Stimulated activated CD4-positive, alpha-beta T cell treated with anti-CD3 and anti-CD28 coated beads, Interleukin-2, amount 100 ng/mL, for 4 hours (primary cell): ENCODE measurements around the gene TBX5.

Experiments used
- DNase-seq: peaks from one replicate; pipeline ENCODE4 v3.0.0-alpha.2; 2020; ENCODE audit warnings: low read depth

TBX5 gene

GRCh38 chr12:114404926-114405518 is 922 bp downstream of the TBX5 start:
- DNase-seq = no peak

- no peak for DNase-seq
Observed at GRCh38 chr12:114404083-114404925, 1.6 kb downstream of the TBX5 start.

DNA sequence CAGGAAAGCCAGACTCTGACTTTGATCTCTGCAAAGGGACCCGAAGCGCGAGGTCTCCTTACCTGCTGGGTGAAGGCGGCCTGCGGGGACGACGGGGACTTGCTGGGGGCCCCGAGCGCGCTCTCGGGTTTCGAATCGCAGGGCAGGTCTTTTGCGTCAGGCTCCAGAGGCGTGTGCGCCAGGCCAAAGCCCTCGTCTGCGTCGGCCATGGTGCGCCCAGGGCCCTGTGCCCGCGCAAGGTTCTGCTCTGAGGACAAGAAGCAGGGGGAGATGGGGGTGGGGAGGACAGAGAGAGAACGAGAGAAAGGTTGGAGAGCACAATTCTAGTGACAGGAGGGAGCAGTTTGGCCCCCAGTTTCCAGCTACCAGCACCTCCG is 2.3 kb downstream of the TBX5 start:
- no peak for DNase-seq

GRCh38 chr12:114403011-114403689 is 2.8 kb downstream of the TBX5 start:
- no peak for DNase-seq

GRCh38 chr12:114402084-114402717 is 3.7 kb downstream of the TBX5 start:
- DNase-seq = no peak

DNA sequence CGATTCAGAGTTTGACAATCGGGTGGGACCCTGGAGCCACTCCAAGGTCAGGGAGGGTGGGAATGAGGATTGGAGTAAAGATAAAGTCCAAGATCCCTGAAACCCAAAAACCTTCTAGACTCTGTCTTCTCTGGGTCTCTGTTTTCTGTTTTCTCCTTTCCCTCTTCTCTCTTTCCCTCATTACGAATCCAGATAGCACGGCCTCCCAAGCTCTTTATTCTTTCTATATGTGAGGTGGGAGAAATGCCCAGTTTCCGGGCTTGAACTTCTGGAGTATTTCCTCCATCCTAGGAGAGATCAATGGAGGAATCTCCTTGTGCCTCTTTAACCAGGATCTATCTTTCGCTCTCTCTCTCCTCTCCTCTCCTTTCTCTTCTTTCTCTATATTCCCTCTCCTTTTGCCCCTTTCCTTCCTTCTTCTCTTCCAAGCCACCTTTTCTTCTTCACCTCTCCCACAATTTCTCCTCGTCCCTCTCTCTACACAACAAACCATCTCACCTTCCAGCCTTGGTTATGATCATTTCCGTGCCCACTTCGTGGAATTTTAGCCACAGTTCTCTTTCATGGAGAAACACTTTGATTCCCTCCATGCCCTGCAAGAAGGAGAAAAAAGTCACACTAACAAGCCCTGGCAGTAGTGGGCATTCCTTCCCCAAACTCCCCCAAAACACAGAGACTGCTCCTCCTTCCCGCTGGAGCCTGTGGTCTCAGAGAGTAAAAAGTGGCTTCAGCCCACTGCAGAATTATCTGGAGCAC is 4.4 kb downstream of the TBX5 start:
- DNase-seq = no peak

- DNase-seq = no peak
Observed at GRCh38 chr12:114400925-114401324, 5.0 kb downstream of the TBX5 start.

- DNase-seq = no peak
Observed at GRCh38 chr12:114400361-114400811, 5.6 kb downstream of the TBX5 start.

DNA sequence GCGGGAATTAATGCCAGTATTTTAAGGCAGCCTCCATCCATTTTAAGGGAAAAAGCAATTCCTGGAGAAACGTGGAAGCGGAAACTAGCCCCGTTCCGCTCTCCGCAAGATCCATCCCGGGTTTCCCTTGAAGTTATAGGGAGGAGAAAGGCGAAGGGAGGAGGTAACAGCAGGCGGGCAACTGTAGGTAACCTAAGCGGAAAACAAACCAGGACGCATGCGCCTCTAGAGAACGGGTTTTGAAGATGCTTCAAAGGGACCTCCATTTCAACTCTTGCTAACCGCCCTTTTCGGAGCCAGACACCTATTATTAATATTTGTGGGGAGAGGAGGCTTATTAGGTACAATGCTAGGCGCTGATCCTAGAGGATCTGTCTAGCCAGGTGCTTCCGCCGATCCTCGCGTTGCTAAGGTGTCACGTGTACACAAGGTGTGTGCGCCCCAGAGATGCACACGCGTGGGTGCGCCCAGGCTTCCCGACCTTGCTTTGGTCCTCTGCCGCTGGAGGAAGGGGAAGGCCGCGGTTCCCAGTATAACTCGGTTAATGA is 6.2 kb downstream of the TBX5 start:
- DNase-seq = no peak

GRCh38 chr12:114397978-114398881 is 7.7 kb downstream of the TBX5 start:
- DNase-seq = no peak

DNA sequence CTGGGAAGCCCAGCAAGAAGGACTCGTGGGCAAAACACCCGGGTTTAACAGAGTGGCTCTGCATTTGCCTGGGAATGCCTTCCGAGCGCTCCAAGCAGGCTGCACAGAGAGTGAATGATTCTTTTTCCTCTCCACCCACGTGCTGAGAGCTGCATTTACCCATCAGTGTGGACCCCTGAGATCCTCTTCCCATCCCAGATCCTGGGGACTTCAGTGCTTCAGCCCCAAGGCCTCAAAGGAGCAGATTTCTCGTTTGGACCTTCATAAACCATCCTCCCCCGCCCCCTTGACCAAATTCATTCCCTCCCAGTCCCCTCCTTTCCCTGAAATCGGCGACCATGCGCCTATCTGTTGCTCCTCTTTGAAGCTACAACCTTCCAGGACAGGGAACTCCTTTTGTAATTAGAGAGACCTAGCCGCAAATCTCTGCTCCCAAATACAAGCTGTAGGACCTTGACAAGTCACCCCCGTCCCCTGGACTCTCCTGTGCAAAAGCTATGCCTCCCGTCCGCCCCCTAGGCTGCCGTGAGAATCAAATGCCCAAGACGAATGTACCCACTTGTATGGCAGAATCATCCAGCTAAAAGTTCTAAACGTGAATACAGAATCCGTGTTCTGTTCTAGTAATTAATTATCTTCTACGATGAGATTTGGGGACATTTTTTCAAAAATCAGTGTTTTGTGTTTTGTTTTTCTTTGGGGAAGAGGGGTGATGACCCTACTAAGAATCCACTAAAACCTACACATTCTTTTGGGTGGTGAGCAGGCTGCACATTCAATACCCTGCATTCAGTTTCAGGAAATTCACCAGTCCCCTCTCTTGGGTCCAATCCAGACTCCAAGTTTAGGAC is 8.8 kb downstream of the TBX5 start:
- DNase-seq = no peak

- no peak for DNase-seq
Observed at GRCh38 chr12:114396153-114396868, 9.6 kb downstream of the TBX5 start.

DNA sequence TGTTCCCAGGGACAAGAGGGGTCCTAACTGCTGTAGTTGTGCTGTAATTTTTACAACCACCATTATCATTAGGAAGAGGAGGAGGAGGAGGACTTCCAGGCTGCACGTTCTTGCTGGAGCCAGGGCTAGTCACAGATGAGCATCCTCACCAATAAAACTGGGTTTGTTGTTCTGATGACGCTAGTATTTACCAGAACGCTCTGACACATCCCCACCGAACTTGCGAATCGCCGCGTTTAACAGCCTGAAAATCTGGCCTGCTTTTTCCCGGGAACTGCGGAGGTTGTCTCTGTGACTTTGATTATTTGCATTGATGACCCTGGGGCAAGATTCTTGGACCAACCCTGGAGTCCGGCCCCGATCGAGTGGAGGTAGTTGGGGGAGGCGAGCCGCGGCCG is 10.2 kb downstream of the TBX5 start:
- DNase-seq = no peak

DNA sequence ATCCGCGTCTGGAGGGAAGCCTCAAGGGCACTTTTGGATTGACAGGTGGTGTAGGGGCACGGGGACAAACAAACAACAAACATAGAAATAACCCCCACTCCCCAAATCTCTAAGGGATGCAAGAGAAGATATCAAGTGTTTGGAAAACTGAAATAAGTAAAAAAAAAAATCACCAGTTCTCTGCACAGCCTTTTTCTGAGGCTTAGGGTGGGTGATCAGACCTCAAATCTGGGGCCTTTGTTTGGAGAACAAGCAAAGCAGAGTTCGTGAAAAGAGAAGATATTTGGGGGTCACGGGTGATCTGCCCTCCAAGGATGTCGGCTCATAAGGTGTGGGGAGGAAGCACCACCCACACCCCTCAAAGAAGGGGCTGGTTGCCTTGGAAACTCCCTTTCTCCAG is 10.7 kb downstream of the TBX5 start:
- DNase-seq = no peak

DNA sequence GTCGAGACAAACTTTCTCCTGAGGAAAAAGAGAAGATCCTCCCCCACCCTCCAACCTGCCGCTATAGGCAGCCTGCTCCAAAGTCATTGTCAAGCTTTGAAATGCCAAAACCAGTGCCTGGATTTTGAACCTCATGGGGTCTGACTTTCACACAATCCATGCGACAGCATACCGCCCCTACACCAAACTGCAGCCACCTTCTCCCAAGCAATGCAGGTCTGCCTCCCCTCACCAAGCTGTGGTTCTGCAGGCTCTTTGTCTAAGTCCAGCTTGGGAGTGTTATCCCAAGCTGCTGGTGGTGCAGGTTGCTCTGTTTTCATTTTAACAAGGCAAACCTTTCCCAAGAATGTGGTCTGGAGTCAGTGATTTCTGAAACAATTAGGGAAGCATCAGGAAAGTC is 12.4 kb downstream of the TBX5 start:
- no peak for DNase-seq

DNA sequence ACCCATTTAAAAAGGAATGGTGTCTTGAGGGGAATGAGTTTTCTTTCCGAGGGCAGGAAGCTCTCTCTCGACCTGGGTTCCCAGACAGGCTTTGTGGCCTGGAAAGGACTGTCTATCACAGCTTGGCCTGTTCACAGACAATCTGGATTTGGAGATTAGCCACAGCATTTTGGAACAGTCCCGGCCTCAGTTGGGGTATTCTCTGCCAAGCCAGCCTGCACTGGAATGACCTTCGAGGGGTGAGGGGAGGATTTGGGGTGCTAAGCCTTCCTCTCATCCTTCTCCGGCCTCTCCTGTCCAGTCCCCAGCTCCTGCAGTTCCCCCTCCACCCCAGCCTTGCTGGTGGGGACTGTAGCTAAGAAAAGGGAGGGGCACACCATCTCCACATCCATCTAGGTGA is 13.0 kb downstream of the TBX5 start:
- no peak for DNase-seq

- no peak for DNase-seq
Observed at GRCh38 chr12:114391088-114391487, 14.9 kb downstream of the TBX5 start.

GRCh38 chr12:114384739-114385138 is 21.2 kb downstream of the TBX5 start:
- no peak for DNase-seq

DNA sequence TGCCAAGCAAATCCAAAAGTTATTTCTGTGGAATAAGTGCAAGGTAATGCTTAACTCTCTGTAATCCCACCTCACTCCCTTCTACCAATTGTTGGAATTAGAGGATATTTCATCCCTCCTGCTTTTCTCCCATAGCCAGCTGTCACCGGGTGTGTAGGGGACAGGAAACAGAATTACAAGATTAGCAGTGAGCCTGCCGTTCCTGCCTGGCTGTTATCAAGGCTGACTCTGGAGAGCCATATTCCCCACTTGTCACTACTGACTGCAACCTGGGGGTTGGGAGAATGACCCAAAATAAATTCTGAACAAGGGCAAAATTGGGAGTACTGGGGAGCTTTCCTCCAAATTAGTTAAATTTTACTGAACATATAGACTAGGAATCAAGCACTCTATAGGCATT is 24.8 kb downstream of the TBX5 start:
- DNase-seq = no peak
